ENCODE measurements around the gene SMIM5. TPM values are rescaled to one million over a fixed set of nuclear protein-coding genes. Genes with fewer than 3 reads are reported as not detected.

SMIM5 gene
- polyA plus RNA-seq, 3 donors, result 0.15 to 3.3 (median 0.43) TPM

DNA sequence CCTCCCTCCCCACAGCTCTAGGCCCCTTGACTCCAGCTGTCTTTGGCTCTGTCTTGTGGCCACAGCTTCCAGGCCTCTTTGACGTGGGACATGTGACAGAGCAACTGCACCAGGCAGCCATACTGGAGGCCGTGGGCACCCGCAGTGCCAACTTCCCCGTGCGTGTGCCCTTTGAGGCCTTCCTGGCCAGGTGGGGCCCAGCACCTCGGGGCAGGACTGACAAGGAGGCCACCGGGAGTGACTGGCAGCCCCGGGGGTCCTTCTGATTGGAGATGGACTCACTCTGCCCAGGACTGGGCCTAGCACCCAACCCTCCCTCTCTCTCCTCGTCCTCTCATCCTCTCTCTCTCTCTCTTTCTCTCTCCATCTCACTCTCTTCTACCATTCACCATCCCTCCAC lies 30.1 kb upstream of the SMIM5 start:
- no peaks in the 10 kb centered on the region for H3K9me3 Mint-ChIP-seq
- Histone ChIP-seq H3K27ac (ENCODE audit: low read depth in 1 of 2, low read length in 2 of 2) (no peak overlapping the region), H3K9me3 (replicated peaks in 1 of 2; ENCODE audit: control insufficient read depth in 1 of 2, insufficient read depth in 1 of 2, low read length in 2 of 2) (no peaks in the 10 kb centered on the region), H3K36me3 (replicated peaks in 1 of 2; ENCODE audit: control insufficient read depth in 1 of 2, insufficient read depth in 2 of 2, low read length in 2 of 2) (peaks cover 14 to 22% of the 10 kb centered on the region in 2 donors), H3K4me3 (replicated peaks in 1 of 3; ENCODE audit: low read depth in 2 of 3, low read length in 3 of 3) (no peak overlapping the region), H3K27me3 (ENCODE audit: control insufficient read depth in 2 of 2, insufficient read depth in 2 of 2, low read length in 2 of 2) (no peaks in the 10 kb centered on the region), H3K4me2 (replicated peaks; ENCODE audit: extremely low read depth, low read length, poor library complexity, severe bottlenecking) (no peak overlapping the region), H3K79me2 (ENCODE audit: insufficient read depth, low read length) (no peaks in the 10 kb centered on the region), H3K9ac (ENCODE audit: insufficient read depth, low read length, poor library complexity, severe bottlenecking) (no peak overlapping the region), H4K20me1 (ENCODE audit: insufficient read depth, low read length) (peaks cover 9% of the 10 kb centered on the region), H2AFZ (ENCODE audit: insufficient read depth, low read depth, low read length, poor library complexity, severe bottlenecking) (no peak overlapping the region), H3K4me1 (ENCODE audit: control insufficient read depth in 1 of 2, insufficient read depth in 2 of 2, low read length in 2 of 2) (no peaks in the 10 kb centered on the region)
- H3K27me3 Mint-ChIP-seq (ENCODE audit: low read depth in 3 of 3), result peaks cover 0 to 2% (median 0%) of the 10 kb centered on the region in 3 donors
- 84% methylated on average over 9 of the region's 9 CpGs for WGBS (ENCODE audit: insufficient coverage)
- intact Hi-C loops (cut with micrococcal nuclease), result no loop called here
- TF ChIP-seq, protein P1, sequence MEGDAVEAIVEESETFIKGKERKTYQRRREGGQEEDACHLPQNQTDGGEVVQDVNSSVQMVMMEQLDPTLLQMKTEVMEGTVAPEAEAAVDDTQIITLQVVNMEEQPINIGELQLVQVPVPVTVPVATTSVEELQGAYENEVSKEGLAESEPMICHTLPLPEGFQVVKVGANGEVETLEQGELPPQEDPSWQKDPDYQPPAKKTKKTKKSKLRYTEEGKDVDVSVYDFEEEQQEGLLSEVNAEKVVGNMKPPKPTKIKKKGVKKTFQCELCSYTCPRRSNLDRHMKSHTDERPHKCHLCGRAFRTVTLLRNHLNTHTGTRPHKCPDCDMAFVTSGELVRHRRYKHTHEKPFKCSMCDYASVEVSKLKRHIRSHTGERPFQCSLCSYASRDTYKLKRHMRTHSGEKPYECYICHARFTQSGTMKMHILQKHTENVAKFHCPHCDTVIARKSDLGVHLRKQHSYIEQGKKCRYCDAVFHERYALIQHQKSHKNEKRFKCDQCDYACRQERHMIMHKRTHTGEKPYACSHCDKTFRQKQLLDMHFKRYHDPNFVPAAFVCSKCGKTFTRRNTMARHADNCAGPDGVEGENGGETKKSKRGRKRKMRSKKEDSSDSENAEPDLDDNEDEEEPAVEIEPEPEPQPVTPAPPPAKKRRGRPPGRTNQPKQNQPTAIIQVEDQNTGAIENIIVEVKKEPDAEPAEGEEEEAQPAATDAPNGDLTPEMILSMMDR (IDR thresholded peaks at IDR 0.05), result no peak
- peaks cover 4% of the 10 kb centered on the region for H3K4me1 Mint-ChIP-seq
- H3K27ac Mint-ChIP-seq, result no peak overlapping the region
- H3K36me3 Mint-ChIP-seq, result peaks cover 13 to 33% of the 10 kb centered on the region in 2 donors
- DNase-seq, result no peak
- H3K4me3 Mint-ChIP-seq, result no peak overlapping the region

DNA sequence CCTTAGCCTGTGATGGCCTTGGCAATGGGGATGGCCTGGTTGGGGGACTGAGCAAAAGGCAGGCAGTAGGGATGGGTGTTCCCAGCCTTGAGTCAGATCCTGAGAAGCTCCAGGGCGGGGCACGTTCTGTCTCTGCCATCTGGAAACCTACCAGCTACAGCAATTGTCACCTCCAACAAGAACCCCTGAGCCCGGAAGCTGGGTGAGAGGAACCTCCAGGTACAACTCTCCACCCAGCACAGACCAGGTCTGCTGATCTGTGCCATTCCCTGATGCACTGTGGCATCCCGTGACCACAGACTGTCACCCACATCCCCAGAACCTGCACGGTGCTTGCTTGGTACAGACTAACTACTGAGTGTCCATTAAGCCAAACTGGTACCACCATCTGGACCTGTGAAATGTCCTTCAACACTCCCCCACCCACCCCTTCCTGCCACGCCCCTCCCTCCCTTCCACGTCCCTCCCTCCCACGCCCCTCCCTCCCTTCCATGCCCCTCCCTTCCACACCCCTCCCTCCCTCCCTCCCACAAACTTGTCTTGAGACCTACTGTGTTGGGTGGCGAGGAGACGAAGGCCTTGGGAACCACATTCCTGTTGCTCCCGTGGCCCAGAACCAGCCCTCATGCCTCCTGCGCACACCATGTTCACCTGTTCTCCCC lies 29.1 kb upstream of the SMIM5 start:
- no peaks in the 10 kb centered on the region for H3K79me2 ChIP-seq (ENCODE audit: insufficient read depth, low read length)
- H3K36me3 ChIP-seq (replicated peaks in 1 of 2; ENCODE audit: control insufficient read depth in 1 of 2, insufficient read depth in 2 of 2, low read length in 2 of 2), result peaks cover 14 to 22% of the 10 kb centered on the region in 2 donors
- intact Hi-C loops (cut with micrococcal nuclease), result no loop called here
- no peaks in the 10 kb centered on the region for H3K9me3 Mint-ChIP-seq
- no peak overlapping the region for H3K27ac ChIP-seq (ENCODE audit: low read depth in 1 of 2, low read length in 2 of 2)
- no peaks in the 10 kb centered on the region for H3K27me3 ChIP-seq (ENCODE audit: control insufficient read depth in 2 of 2, insufficient read depth in 2 of 2, low read length in 2 of 2)
- no peak overlapping the region for H3K4me3 Mint-ChIP-seq
- H4K20me1 ChIP-seq (ENCODE audit: insufficient read depth, low read length), result peaks cover 9% of the 10 kb centered on the region
- no peak overlapping the region for H3K9ac ChIP-seq (ENCODE audit: insufficient read depth, low read length, poor library complexity, severe bottlenecking)
- TF ChIP-seq, protein P1 (IDR thresholded peaks at IDR 0.05), result no peak
- H3K27me3 Mint-ChIP-seq (ENCODE audit: low read depth in 3 of 3), result peaks cover 0 to 2% (median 0%) of the 10 kb centered on the region in 3 donors
- H2AFZ ChIP-seq (ENCODE audit: insufficient read depth, low read depth, low read length, poor library complexity, severe bottlenecking), result no peak overlapping the region
- WGBS (ENCODE audit: insufficient coverage), result 96% methylated on average over 8 of the region's 12 CpGs
- no peak overlapping the region for H3K4me3 ChIP-seq (replicated peaks in 1 of 3; ENCODE audit: low read depth in 2 of 3, low read length in 3 of 3)
- H3K4me2 ChIP-seq (replicated peaks; ENCODE audit: extremely low read depth, low read length, poor library complexity, severe bottlenecking), result no peak overlapping the region
- H3K4me1 ChIP-seq (ENCODE audit: control insufficient read depth in 1 of 2, insufficient read depth in 2 of 2, low read length in 2 of 2), result no peaks in the 10 kb centered on the region
- no peaks in the 10 kb centered on the region for H3K9me3 ChIP-seq (replicated peaks in 1 of 2; ENCODE audit: control insufficient read depth in 1 of 2, insufficient read depth in 1 of 2, low read length in 2 of 2)
- peaks cover 13 to 31% of the 10 kb centered on the region in 2 donors for H3K36me3 Mint-ChIP-seq
- DNase-seq, result no peak
- peak overlapping the region in 1 of 7 donors; percentile 29 for H3K27ac Mint-ChIP-seq
- H3K4me1 Mint-ChIP-seq, result peaks cover 4% of the 10 kb centered on the region

Data from CD14-positive monocyte (primary cell).